Sigmoid colon (tissue), 7 donors: Measurements from ENCODE around the gene SLC25A27. TPM values are rescaled to one million over a fixed set of nuclear protein-coding genes. Genes with fewer than 3 reads are reported as not detected.

Experiments used
- DNase-seq: peaks from one replicate; pipeline ENCODE4 v3.0.0-alpha.2; 2019
- H3K27ac ChIP-seq, 4 donors: fragments of 200-600 bp; sonication (generic); one replicate each; pipeline ENCODE4 v1.5.1; 2016 to 2019; ENCODE audit warnings: mild to moderate bottlenecking in 1 of 4
- H3K27me3 ChIP-seq, 3 donors: fragments of 200-600 bp; sonication (generic); one replicate each; pipeline ENCODE4 v1.5.1; 2019; ENCODE audit warnings: mild to moderate bottlenecking in 1 of 3
- H3K36me3 ChIP-seq, 4 donors: fragments of 200-600 bp; sonication (generic); one replicate each; pipeline ENCODE4 v1.5.1; 2016 to 2019
- H3K4me1 ChIP-seq, 4 donors: fragments of 200-600 bp; sonication (generic); one replicate each; pipeline ENCODE4 v1.5.1; 2017 to 2019
- H3K4me3 ChIP-seq, 4 donors: fragments of 200-600 bp; sonication (generic); one replicate each; pipeline ENCODE4 v1.5.1; 2017 to 2019; ENCODE audit warnings: mild to moderate bottlenecking in 2 of 4, moderate library complexity in 1 of 4
- H3K9me3 ChIP-seq, 4 donors: fragments of 200-600 bp in 3 of 4; sonication (generic) in 3 of 4; one replicate each; pipeline versions ENCODE4 v1.5.1 to v1.6.1; 2013 to 2019
- EP300 ChIP-seq, 4 donors: sonication (generic); formaldehyde crosslinking; IDR thresholded peaks; one replicate each; pipeline ENCODE4 v1.6.1; 2017; ENCODE audit warnings: antibody characterized with exemption in 4 of 4
- POLR2A ChIP-seq, 2 donors: fragments of 450-650 bp; IDR thresholded peaks; one replicate each; pipeline ENCODE4 v1.6.1; 2016; ENCODE audit warnings: antibody characterized with exemption in 2 of 2, mild to moderate bottlenecking in 2 of 2, moderate library complexity in 2 of 2
- POLR2AphosphoS5 ChIP-seq, 4 donors: sonication (generic); formaldehyde crosslinking; IDR thresholded peaks; one replicate each; pipeline ENCODE4 v1.6.1; 2017; ENCODE audit warnings: antibody characterized with exemption in 4 of 4
- WGBS, 2 donors: extraction: QIAGEN DNeasy Blood & Tissue Kit; methylation state at CpG; one replicate each; pipeline ENCODE4 v1.1.7; 2013; 5-methylcytosine and 5-hydroxymethylcytosine counted together
- intact Hi-C: fragments of 100-400 bp; cut with DNase I; formaldehyde crosslinking; loops from one replicate; pipeline ENCODE4 v1.15.1; 2023
- polyA plus RNA-seq, 3 donors: library from polyadenylated mRNA; stranded (reverse); fragments of 200-250 nt; gene quantifications; one replicate each; pipeline ENCODE4 v1.2.3, GENCODE V29; 2013
- total RNA-seq, 4 donors: library from RNA; depleted of rRNA; stranded (reverse); fragments of >200 nt; gene quantifications; one replicate each; pipeline ENCODE4 v1.1.0, GENCODE V29; 2016
- TF ChIP-seq, protein P1 (sequence below), 4 experiments: fragments of 450-650 bp in 3 of 4; fragments of 200-600 bp in 1 of 4; IDR thresholded peaks; one replicate each; pipeline ENCODE4 v1.5.1; 2016 to 2019; ENCODE audit warnings: antibody characterized with exemption in 4 of 4, mild to moderate bottlenecking in 3 of 4, moderate library complexity in 2 of 4
- donor health status: healthy with polysubstance abuse.
- donor health status: Bipolar disorder and iron deficiency.
- donor health status: healthy.

SLC25A27 gene
- 10 to 100 TPM; 25.0 to 54.6 (median 38.2) TPM for total RNA-seq
- 1 to 10 TPM in 2 of 3 donors, not detected in 1; 4.2 to 4.9 TPM for polyA plus RNA-seq

DNA sequence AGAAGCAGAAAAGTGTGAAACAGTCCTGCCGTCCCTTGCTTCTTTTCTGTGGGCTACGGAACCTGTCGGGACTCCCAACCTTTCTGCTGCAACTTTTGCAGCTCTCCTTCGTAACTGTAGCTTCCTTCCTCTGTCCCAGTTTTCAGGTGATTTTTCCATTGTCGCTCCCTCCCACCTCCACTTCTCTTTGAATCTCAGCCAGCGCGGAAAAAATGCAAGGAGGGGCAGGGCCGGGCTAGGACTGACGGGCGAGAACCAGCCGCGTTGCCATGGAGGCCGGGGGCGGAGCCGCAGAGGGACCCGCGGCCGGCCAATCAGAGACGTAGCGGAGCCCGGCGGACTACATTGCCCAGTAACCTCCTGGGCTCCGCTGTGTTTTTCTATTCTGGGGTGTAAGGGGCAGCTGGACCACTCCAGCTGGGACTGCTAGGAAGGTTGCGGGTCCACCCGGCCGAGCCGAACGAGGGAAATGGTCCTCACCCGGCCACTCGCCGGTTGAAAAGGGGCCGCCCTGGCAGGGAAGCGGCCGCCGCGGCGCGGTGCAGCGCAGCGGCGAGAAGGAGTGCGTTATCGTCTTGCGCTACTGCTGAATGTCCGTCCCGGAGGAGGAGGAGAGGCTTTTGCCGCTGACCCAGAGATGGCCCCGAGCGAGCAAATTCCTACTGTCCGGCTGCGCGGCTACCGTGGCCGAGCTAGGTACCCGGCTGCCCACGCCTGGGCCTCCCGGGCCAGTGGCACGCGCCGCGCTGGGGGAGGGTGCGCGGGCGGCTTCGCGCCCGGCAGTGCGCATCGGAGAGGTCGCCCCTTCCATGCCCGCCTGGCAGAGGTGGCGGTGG is at the start of gene SLC25A27, which contains the start of gene CYP39A1:
SLC25A27 (plus strand) TSS at position 373 of the 836 bp plus-strand sequence; CDS start at position 591, 218 bp downstream.
CYP39A1 (minus strand) TSS at position 216 of the 836 bp plus-strand sequence. CDS start 236 bp downstream, outside the sequence.
- H3K36me3 ChIP-seq = no peaks in the 10 kb centered on the region
- peaks cover 0 to 29% (median 14%) of the 10 kb centered on the region in 4 donors for H3K4me1 ChIP-seq
- peak; percentile 96 for DNase-seq
- H3K9me3 ChIP-seq = no peaks in the 10 kb centered on the region
- peak; percentile 26 to 85 (median 61) for TF ChIP-seq POLR2AphosphoS5 (IDR thresholded peaks at IDR 0.05)
- TF ChIP-seq POLR2A (IDR thresholded peaks at IDR 0.05) = peak; percentile 11
- TF ChIP-seq EP300 (IDR thresholded peaks at IDR 0.05) = no peak
- no peaks in the 10 kb centered on the region for H3K27me3 ChIP-seq
- peak within 1 kb of the TSS; percentile 62 to 77 (median 76) for H3K4me3 ChIP-seq
- WGBS, 2 donors = 0% methylated on average over 72 of the region's 72 CpGs
- peak within 1 kb of the TSS; percentile 85 to 90 (median 85) for H3K27ac ChIP-seq
- intact Hi-C loops = no loop called here

GRCh38 chr6:46605091-46605797 is 47.5 kb upstream of the SLC25A27 start:
- TF ChIP-seq POLR2AphosphoS5 (IDR thresholded peaks at IDR 0.05) (no peak), EP300 (IDR thresholded peaks at IDR 0.05) (no peak), POLR2A (IDR thresholded peaks at IDR 0.05) (no peak)
- TF ChIP-seq, protein P1, sequence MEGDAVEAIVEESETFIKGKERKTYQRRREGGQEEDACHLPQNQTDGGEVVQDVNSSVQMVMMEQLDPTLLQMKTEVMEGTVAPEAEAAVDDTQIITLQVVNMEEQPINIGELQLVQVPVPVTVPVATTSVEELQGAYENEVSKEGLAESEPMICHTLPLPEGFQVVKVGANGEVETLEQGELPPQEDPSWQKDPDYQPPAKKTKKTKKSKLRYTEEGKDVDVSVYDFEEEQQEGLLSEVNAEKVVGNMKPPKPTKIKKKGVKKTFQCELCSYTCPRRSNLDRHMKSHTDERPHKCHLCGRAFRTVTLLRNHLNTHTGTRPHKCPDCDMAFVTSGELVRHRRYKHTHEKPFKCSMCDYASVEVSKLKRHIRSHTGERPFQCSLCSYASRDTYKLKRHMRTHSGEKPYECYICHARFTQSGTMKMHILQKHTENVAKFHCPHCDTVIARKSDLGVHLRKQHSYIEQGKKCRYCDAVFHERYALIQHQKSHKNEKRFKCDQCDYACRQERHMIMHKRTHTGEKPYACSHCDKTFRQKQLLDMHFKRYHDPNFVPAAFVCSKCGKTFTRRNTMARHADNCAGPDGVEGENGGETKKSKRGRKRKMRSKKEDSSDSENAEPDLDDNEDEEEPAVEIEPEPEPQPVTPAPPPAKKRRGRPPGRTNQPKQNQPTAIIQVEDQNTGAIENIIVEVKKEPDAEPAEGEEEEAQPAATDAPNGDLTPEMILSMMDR (IDR thresholded peaks at IDR 0.05) = no peak
- no peaks in the 10 kb centered on the region for H3K27me3 ChIP-seq
- H3K9me3 ChIP-seq = no peaks in the 10 kb centered on the region
- no peaks in the 10 kb centered on the region for H3K36me3 ChIP-seq
- H3K4me3 ChIP-seq = no peak overlapping the region
- 87 to 93% methylated on average over 3 of the region's 3 CpGs for WGBS, 2 donors
- DNase-seq = no peak
- H3K4me1 ChIP-seq = peaks cover 0 to 8% (median 0%) of the 10 kb centered on the region in 4 donors
- intact Hi-C loops = no loop called here
- no peak overlapping the region for H3K27ac ChIP-seq

GRCh38 chr6:46606338-46606737 is 46.4 kb upstream of the SLC25A27 start:
- Histone ChIP-seq H3K4me3 (no peak overlapping the region), H3K27ac (no peak overlapping the region), H3K36me3 (no peaks in the 10 kb centered on the region), H3K4me1 (peaks cover 0 to 8% (median 0%) of the 10 kb centered on the region in 4 donors), H3K27me3 (no peaks in the 10 kb centered on the region), H3K9me3 (no peaks in the 10 kb centered on the region)
- WGBS, 2 donors = 66 to 90% methylated on average over 3 of the region's 3 CpGs
- TF ChIP-seq POLR2AphosphoS5 (IDR thresholded peaks at IDR 0.05) = no peak
- TF ChIP-seq, protein P1 (IDR thresholded peaks at IDR 0.05) = no peak
- TF ChIP-seq POLR2A (IDR thresholded peaks at IDR 0.05) = no peak
- TF ChIP-seq EP300 (IDR thresholded peaks at IDR 0.05) = no peak
- intact Hi-C loops = no loop called here
- DNase-seq = no peak

DNA sequence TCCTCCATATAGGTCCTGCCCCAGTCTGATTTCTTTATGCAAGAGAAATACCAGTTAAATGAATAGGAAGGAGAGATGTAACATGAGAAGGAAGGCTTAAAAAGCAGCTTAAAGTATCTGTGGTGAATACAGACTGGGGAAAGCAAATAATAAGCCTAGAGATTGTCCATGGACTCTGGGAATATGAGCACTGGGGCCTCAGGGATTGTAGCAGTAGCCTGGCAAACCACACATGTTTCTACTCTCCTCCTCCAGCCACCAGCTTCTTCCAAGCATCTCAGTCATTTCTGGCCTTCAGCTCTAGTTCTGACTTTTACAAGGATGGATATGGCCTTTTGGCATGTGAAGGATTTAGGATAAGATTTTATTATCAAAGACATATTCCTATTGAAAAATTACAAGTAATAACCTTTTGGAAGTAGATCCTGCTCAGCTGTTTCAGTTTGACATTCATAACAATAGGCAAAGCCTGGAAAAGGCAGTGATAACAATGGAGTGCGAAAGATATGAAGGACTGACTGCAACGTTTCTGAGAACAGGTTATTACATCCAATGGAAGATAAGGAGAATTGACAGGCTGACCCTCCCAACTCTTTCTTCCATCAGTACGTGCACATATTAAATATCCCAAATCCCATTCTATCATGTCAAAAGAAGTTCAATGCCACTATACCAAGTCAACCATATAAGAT is 41.8 kb upstream of the SLC25A27 start:
- H3K9me3 ChIP-seq = no peaks in the 10 kb centered on the region
- no peak for TF ChIP-seq POLR2A (IDR thresholded peaks at IDR 0.05)
- TF ChIP-seq, protein P1 (IDR thresholded peaks at IDR 0.05) = no peak
- no peak for TF ChIP-seq POLR2AphosphoS5 (IDR thresholded peaks at IDR 0.05)
- no peak for TF ChIP-seq EP300 (IDR thresholded peaks at IDR 0.05)
- no peak overlapping the region for H3K27ac ChIP-seq
- H3K4me1 ChIP-seq = peaks cover 0 to 7% (median 0%) of the 10 kb centered on the region in 4 donors
- H3K27me3 ChIP-seq = no peaks in the 10 kb centered on the region
- intact Hi-C loops = no loop called here
- 82 to 86% methylated on average over 3 of the region's 3 CpGs for WGBS, 2 donors
- DNase-seq = no peak
- no peaks in the 10 kb centered on the region for H3K36me3 ChIP-seq
- H3K4me3 ChIP-seq = no peak overlapping the region
